ENCODE data around the gene FAAP100.

Gene FAAP100

GRCh38 chr17:81510785-81511553 is 41.2 kb downstream of the FAAP100 start:
- TF ChIP-seq CTCF (IDR thresholded peaks at IDR 0.05; ENCODE audit: control extremely low read depth, extremely low read depth, low read depth, missing control alignments): no peak
- ChIA-PET POLR2A (interaction anchor here (0.6 to 0.8 kb wide), 4 partner anchors 11 to 42 kb away, joined by 3 read pairs; no protein-coding TSS in a partner anchor), CTCF (interaction anchor here (0.8 to 1.3 kb wide), 2 partner anchors 26 to 51 kb away, joined by 3 to 4 read pairs; no protein-coding TSS in a partner anchor)
- no peak for DNase-seq (ENCODE audit: extremely low spot score)

GRCh38 chr17:81509972-81510784 is 42.0 kb downstream of the FAAP100 start:
- no peak for TF ChIP-seq CTCF (IDR thresholded peaks at IDR 0.05; ENCODE audit: control extremely low read depth, extremely low read depth, low read depth, missing control alignments)
- no peak for DNase-seq (ENCODE audit: extremely low spot score)
- ChIA-PET CTCF (interaction anchor here (1.2 to 2.3 kb wide), 2 partner anchors 26 to 91 kb away, joined by 4 to 9 read pairs; no protein-coding TSS in a partner anchor), POLR2A (no interaction called here)

GRCh38 chr17:81509207-81509971 is 42.8 kb downstream of the FAAP100 start:
- TF ChIP-seq CTCF (IDR thresholded peaks at IDR 0.05; ENCODE audit: control extremely low read depth, extremely low read depth, low read depth, missing control alignments): no peak
- CTCF ChIA-PET: interaction anchor here (0.8 to 2.3 kb wide), 4 partner anchors 9 to 217 kb away, joined by 3 to 9 read pairs (median 4); no protein-coding TSS in a partner anchor

GRCh38 chr17:81508639-81509206 is 43.4 kb downstream of the FAAP100 start:
- ChIA-PET POLR2A (interaction anchor here (0.6 to 1.5 kb wide), 6 partner anchors 9 to 43 kb away, joined by 3 to 8 read pairs (median 5); partner anchors contain the start of gene FAAP100), CTCF (interaction anchor here (0.7 to 2.3 kb wide), 6 partner anchors 10 to 216 kb away, joined by 3 to 9 read pairs (median 3); no protein-coding TSS in a partner anchor)
- no peak for DNase-seq (ENCODE audit: extremely low spot score)
- TF ChIP-seq CTCF (IDR thresholded peaks at IDR 0.05; ENCODE audit: control extremely low read depth, extremely low read depth, low read depth, missing control alignments): no peak

More at GRCh38 chr17:81509207-81509971, 42.8 kb downstream of the FAAP100 start:
- no peak for DNase-seq (ENCODE audit: extremely low spot score)
- POLR2A ChIA-PET: interaction anchor here (0.6 to 1.2 kb wide), 4 partner anchors 13 to 43 kb away, joined by 3 to 7 read pairs (median 4); partner anchors contain the start of gene FAAP100

- ChIA-PET POLR2A (interaction anchor here (1.0 kb wide), 1 partner anchor 13 kb away, joined by 3 read pairs; no protein-coding TSS in a partner anchor), CTCF (no interaction called here)
- DNase-seq (ENCODE audit: extremely low spot score): no peak
- no peak for TF ChIP-seq CTCF (IDR thresholded peaks at IDR 0.05; ENCODE audit: control extremely low read depth, extremely low read depth, low read depth, missing control alignments)
Observed at GRCh38 chr17:81503619-81504018, 48.5 kb downstream of the FAAP100 start.

Measured in GM10248 (cell line).